GM23338 (cell line): ENCODE data around the gene POLR3G.

Experiments used
- CREB1 ChIP-seq: fragments of 250-450 bp; sonication (Bioruptor Pico); IDR thresholded peaks from 2 replicates; pipeline ENCODE4 v1.5.0; 2020; ENCODE audit warnings: low read depth, mild to moderate bottlenecking, moderate library complexity
- EZH2 ChIP-seq: fragments of 200-600 bp; sonication (generic); IDR thresholded peaks from one replicate; pipeline ENCODE4 v1.8.0; 2017; ENCODE audit warnings: antibody characterized with exemption, mild to moderate bottlenecking, low read depth; ENCODE audit not compliant: unreplicated experiment
- EZH2phosphoT487 ChIP-seq: fragments of 200-600 bp; sonication (generic); IDR thresholded peaks from one replicate; pipeline ENCODE4 v1.8.1; 2018; ENCODE audit warnings: antibody characterized with exemption; ENCODE audit not compliant: unreplicated experiment
- JUNB ChIP-seq: IDR thresholded peaks from one replicate; pipeline ENCODE4 v1.6.1; 2016; ENCODE audit warnings: antibody characterized with exemption; ENCODE audit not compliant: unreplicated experiment
- NANOG ChIP-seq: IDR thresholded peaks from 2 replicates; pipeline ENCODE4 v1.6.1; 2016; ENCODE audit warnings: antibody characterized with exemption, borderline replicate concordance
- POLR2AphosphoS5 ChIP-seq: IDR thresholded peaks from 2 replicates; pipeline ENCODE4 v1.6.1; 2016; ENCODE audit warnings: antibody characterized with exemption, low read depth
- REST ChIP-seq: IDR thresholded peaks from one replicate; pipeline ENCODE4 v1.6.1; 2018; ENCODE audit warnings: antibody characterized with exemption; ENCODE audit not compliant: unreplicated experiment
- STAT1 ChIP-seq: IDR thresholded peaks from one replicate; pipeline ENCODE4 v1.6.1; 2016; ENCODE audit warnings: antibody characterized with exemption; ENCODE audit not compliant: unreplicated experiment
- ZNF114 ChIP-seq: fragments of 250-450 bp; sonication (Bioruptor Pico); IDR thresholded peaks from 2 replicates; pipeline ENCODE4 v1.5.0; 2020; ENCODE audit warnings: mild to moderate bottlenecking, moderate library complexity
- ZNF331 ChIP-seq: fragments of 250-450 bp; sonication (Bioruptor Pico); IDR thresholded peaks from 2 replicates; pipeline ENCODE4 v1.5.0; 2020; ENCODE audit warnings: low read depth, mild to moderate bottlenecking, moderate library complexity
- ZNF462 ChIP-seq: fragments of 250-450 bp; sonication (Bioruptor Pico); IDR thresholded peaks from 2 replicates; pipeline ENCODE4 v1.5.0; 2020; ENCODE audit warnings: mild to moderate bottlenecking, moderate library complexity
- TF ChIP-seq, protein P1 (sequence below), 2 experiments: fragments of 200-600 bp in 1 of 2; sonication (generic) in 1 of 2; conservative IDR thresholded peaks; 2 replicates each; pipeline versions ENCODE4 v1.5.1 to v1.6.1; 2016 to 2017; ENCODE audit warnings: antibody characterized with exemption in 2 of 2, low read depth in 2 of 2, mild to moderate bottlenecking in 2 of 2, moderate library complexity in 1 of 2
- TF ChIP-seq, protein P2 (sequence below): IDR thresholded peaks from 2 replicates; pipeline ENCODE4 v1.6.1; 2016; ENCODE audit warnings: antibody characterized with exemption

GRCh38 chr5:90563108-90563507 is 88.4 kb downstream of the POLR3G start:
- TF ChIP-seq, protein P1, sequence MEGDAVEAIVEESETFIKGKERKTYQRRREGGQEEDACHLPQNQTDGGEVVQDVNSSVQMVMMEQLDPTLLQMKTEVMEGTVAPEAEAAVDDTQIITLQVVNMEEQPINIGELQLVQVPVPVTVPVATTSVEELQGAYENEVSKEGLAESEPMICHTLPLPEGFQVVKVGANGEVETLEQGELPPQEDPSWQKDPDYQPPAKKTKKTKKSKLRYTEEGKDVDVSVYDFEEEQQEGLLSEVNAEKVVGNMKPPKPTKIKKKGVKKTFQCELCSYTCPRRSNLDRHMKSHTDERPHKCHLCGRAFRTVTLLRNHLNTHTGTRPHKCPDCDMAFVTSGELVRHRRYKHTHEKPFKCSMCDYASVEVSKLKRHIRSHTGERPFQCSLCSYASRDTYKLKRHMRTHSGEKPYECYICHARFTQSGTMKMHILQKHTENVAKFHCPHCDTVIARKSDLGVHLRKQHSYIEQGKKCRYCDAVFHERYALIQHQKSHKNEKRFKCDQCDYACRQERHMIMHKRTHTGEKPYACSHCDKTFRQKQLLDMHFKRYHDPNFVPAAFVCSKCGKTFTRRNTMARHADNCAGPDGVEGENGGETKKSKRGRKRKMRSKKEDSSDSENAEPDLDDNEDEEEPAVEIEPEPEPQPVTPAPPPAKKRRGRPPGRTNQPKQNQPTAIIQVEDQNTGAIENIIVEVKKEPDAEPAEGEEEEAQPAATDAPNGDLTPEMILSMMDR (conservative IDR thresholded peaks at IDR 0.05; ENCODE audit: low read depth in 2 of 2), result no peak
- TF ChIP-seq POLR2AphosphoS5, result no peak
- TF ChIP-seq EZH2, result no peak
- no peak for TF ChIP-seq ZNF462
- no peak for TF ChIP-seq STAT1
- TF ChIP-seq, protein P2, sequence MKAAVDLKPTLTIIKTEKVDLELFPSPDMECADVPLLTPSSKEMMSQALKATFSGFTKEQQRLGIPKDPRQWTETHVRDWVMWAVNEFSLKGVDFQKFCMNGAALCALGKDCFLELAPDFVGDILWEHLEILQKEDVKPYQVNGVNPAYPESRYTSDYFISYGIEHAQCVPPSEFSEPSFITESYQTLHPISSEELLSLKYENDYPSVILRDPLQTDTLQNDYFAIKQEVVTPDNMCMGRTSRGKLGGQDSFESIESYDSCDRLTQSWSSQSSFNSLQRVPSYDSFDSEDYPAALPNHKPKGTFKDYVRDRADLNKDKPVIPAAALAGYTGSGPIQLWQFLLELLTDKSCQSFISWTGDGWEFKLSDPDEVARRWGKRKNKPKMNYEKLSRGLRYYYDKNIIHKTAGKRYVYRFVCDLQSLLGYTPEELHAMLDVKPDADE, result no peak
- no peak for TF ChIP-seq ZNF114 (CRISPR knock-in tag)
- TF ChIP-seq CREB1 (CRISPR knock-in tag), result no peak
- TF ChIP-seq EZH2phosphoT487, result no peak
- TF ChIP-seq REST, result no peak
- TF ChIP-seq ZNF331 (CRISPR knock-in tag), result no peak
- no peak for TF ChIP-seq JUNB
- TF ChIP-seq NANOG, result no peak
